ENCODE measurements around the gene ARID1B.

- TF ChIP-seq TAF1 (IDR thresholded peaks at IDR 0.05; ENCODE audit: borderline replicate concordance, low read depth, low read length) (no peak), RFX5 (IDR thresholded peaks at IDR 0.05; ENCODE audit: low read depth, low read length) (no peak), NR2C1 (IDR thresholded peaks at IDR 0.05) (no peak), MXI1 (IDR thresholded peaks at IDR 0.05; ENCODE audit: low read depth, low read length) (no peak), CTCF (IDR thresholded peaks at IDR 0.05 in 2 of 3, conservative IDR thresholded peaks at IDR 0.05 in 1 of 3; ENCODE audit: control insufficient read depth in 2 of 3, extremely low read depth in 1 of 3, insufficient read depth in 1 of 3, low read depth in 3 of 3, low read length in 3 of 3) (no peak), USF2 (IDR thresholded peaks at IDR 0.05; ENCODE audit: borderline replicate concordance, low read depth, low read length) (no peak), ESRRA (IDR thresholded peaks at IDR 0.05; ENCODE audit: low read length) (no peak), FOXK2 (IDR thresholded peaks at IDR 0.05) (no peak), REST (IDR thresholded peaks at IDR 0.05; ENCODE audit: low read depth, low read length) (no peak), SIX5 (IDR thresholded peaks at IDR 0.05; ENCODE audit: low read depth, low read length, severe bottlenecking) (no peak)
Observed at GRCh38 chr6:157121897-157122296, 344.7 kb downstream of the ARID1B start.

Data from GM12878 (cell line).